ENCODE results near the gene STAB1. TPM values are rescaled to one million over a fixed set of nuclear protein-coding genes. Genes with fewer than 3 reads are reported as not detected.

STAB1 gene
- total and polyA plus RNA-seq, 2 of the 8 experiments (the other 6 are each of a cell fraction or from before 2014, with no cell fraction given), result 1.0 to 1.9 TPM

GRCh38 chr3:52539010-52539653 lies 44.0 kb downstream of the STAB1 start:
- CTCF ChIA-PET (ENCODE audit: partially characterized antibody), result interaction anchor here (0.6 to 1.3 kb wide), 2 partner anchors 13 to 23 kb away, joined by 3 read pairs; no protein-coding TSS in a partner anchor
- Histone ChIP-seq H3K4me1 (replicated peaks in 1 of 4; ENCODE audit: control insufficient read depth in 3 of 4, insufficient read depth in 4 of 4, low read length in 3 of 4) (peaks cover 7 to 25% (median 14%) of the 10 kb centered on the region in 4 experiments), H4K5ac (ENCODE audit: insufficient read length, low read depth, low read length) (no peak overlapping the region), H4K8ac (ENCODE audit: extremely low read depth, insufficient read depth, low read length) (no peak overlapping the region), H2AK5ac (ENCODE audit: low read depth, low read length) (no peak overlapping the region), H3K9me3 (ENCODE audit: insufficient read depth in 2 of 2, low read depth in 1 of 2, low read length in 1 of 2) (no peaks in the 10 kb centered on the region), H4K20me1 (replicated peaks in 1 of 2; ENCODE audit: control insufficient read depth in 1 of 2, insufficient read depth in 2 of 2, low read length in 2 of 2) (peaks cover 4 to 18% of the 10 kb centered on the region in 2 experiments), H3K4me3 (ENCODE audit: extremely low read depth in 1 of 4, insufficient read depth in 2 of 4, low read depth in 3 of 4, low read length in 4 of 4) (no peak overlapping the region), H3K79me2 (ENCODE audit: control insufficient read depth in 1 of 2, insufficient read depth in 2 of 2, low read length in 2 of 2) (peaks cover 12 to 29% of the 10 kb centered on the region in 2 experiments), H3K4ac (replicated peaks; ENCODE audit: insufficient read length, low read depth, low read length) (no peak overlapping the region), H3K23ac (ENCODE audit: insufficient read length) (no peak overlapping the region), H3K23me2 (ENCODE audit: low read depth, low read length) (peaks cover 17% of the 10 kb centered on the region), H3K27me3 (replicated peaks in 1 of 4; ENCODE audit: control insufficient read depth in 3 of 4, extremely low read depth in 1 of 4, insufficient read depth in 3 of 4, low read length in 3 of 4) (no peaks in the 10 kb centered on the region), H2AFZ (ENCODE audit: low read length) (no peak overlapping the region), H2BK12ac (ENCODE audit: low read depth, low read length) (no peak overlapping the region), H3K79me1 (ENCODE audit: low read depth, low read length) (peaks cover 12% of the 10 kb centered on the region), H3K36me3 (ENCODE audit: control insufficient read depth in 2 of 4, insufficient read depth in 4 of 4, low read length in 3 of 4) (peaks cover 0 to 10% (median under 1%) of the 10 kb centered on the region in 4 experiments; a peak in 1 of 8 replicates), H3K56ac (replicated peaks; ENCODE audit: insufficient read length, low read depth, low read length) (no peak overlapping the region), H2BK15ac (ENCODE audit: low read length) (no peak overlapping the region), H3K18ac (ENCODE audit: extremely low read depth, low read length) (no peak overlapping the region), H4K91ac (replicated peaks; ENCODE audit: insufficient read length, low read length) (no peak overlapping the region), H3K27ac (ENCODE audit: low read depth, low read length) (no peak overlapping the region), H3K14ac (ENCODE audit: insufficient read length) (no peak overlapping the region), H2BK120ac (replicated peaks; ENCODE audit: low read depth, low read length) (no peak overlapping the region), H2BK5ac (ENCODE audit: low read depth, low read length) (no peak overlapping the region), H3K4me2 (ENCODE audit: insufficient read depth in 1 of 2, low read depth in 2 of 2, low read length in 2 of 2) (no peak overlapping the region), H3K9ac (replicated peaks in 1 of 4; ENCODE audit: extremely low read depth in 1 of 4, low read depth in 3 of 4, low read length in 3 of 4) (no peak overlapping the region; a peak in 1 of 7 replicates), H2BK20ac (ENCODE audit: low read length) (no peak overlapping the region)
- POLR2A ChIA-PET (ENCODE audit: partially characterized antibody), result interaction anchor here (0.6 kb wide), 1 partner anchor 910 kb away, joined by 3 read pairs; no protein-coding TSS in a partner anchor
- WGBS, 2 experiments (ENCODE audit: extremely low coverage in 1 of 2, insufficient coverage in 1 of 2, insufficient read length in 1 of 2, insufficient replicate concordance in 2 of 2, low coverage in 1 of 2, low lambda C conversion rate in 2 of 2, missing lambda C conversion rate in 1 of 2), result 98% methylated on average over 5 of the region's 5 CpGs; no CpG with 5 or more reads in 1 of the 2 experiments
- FAIRE-seq (no peak), DNase-seq (ENCODE audit: low read depth in 1 of 2, low spot score in 2 of 2) (peak in 1 of 2 experiments; percentile 30)
- TF ChIP-seq ASH2L (IDR thresholded peaks at IDR 0.05; ENCODE audit: low read length), result no peak
